AG08395 (cell line): ENCODE data around the gene IMMP2L.
A peak's percentile ranks its signal among the peaks of the same experiment; 100 is the strongest.

Experiments used
- DNase-seq: peaks from one replicate; pipeline ENCODE4 v3.0.0; 2012; ENCODE audit warnings: mixed read lengths, low spot score

IMMP2L gene

GRCh38 chr7:110867771-110868170, 694.5 kb downstream of the IMMP2L start:
- no peak for DNase-seq

GRCh38 chr7:110863258-110863657, 699.0 kb downstream of the IMMP2L start:
- no peak for DNase-seq

GRCh38 chr7:110861163-110861562, 701.1 kb downstream of the IMMP2L start:
- no peak for DNase-seq

GRCh38 chr7:110857106-110857505, 705.2 kb downstream of the IMMP2L start:
- no peak for DNase-seq

DNA sequence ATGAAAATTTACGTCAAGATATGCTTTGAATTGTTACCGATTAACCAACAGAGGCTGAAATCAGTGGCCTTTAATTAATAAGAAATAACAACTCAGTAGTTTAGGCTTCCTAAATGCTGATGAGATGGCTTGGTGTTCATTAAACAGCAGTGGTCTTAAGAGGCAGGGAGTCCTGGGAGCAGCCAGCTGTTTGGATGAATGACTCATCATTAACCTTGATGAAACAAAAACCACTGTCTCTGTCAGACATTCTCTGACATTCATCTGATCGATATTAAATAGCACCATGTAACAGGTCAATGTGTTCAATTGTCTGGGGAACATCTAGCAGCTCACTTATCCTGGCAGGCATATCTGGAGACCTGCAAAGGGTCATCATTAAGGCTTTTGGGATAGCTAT, 705.6 kb downstream of the IMMP2L start:
- no peak for DNase-seq

DNA sequence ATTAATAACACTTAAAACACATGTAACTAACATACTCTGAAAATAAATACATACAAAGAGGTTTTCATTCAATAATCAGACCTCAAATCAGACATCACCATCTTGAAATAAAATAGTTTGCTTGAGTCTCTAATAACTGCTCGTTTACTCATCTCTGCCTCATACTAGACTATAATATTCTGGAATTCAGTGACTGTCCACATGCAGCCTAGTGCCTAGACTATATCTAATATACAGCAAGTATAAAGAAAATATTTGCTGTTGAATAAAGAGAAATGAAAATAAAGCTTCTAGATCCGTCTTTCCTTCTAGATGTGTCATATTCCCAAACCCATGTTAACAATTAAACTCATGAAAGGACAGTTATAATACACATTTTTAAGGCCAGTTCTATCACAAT, 707.6 kb downstream of the IMMP2L start:
- no peak for DNase-seq

DNA sequence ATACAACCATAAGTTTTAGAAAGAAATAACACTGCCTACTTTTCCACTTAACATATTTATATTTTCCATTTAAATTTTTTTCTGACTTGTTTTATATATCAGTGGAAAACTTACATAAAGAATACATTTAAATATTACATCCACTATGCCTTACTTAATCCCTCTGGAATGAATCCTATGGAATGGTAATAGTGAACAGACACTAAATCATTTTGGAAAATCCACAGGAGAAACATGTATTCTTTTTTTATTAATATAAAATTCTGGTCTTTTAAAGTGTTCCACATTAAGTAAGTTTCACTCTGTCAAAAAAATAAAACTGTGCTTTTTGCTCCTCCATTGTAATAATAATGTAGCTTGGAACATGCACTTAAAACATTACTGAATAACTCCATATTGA, 708.1 kb downstream of the IMMP2L start:
- DNase-seq, result no peak

DNA sequence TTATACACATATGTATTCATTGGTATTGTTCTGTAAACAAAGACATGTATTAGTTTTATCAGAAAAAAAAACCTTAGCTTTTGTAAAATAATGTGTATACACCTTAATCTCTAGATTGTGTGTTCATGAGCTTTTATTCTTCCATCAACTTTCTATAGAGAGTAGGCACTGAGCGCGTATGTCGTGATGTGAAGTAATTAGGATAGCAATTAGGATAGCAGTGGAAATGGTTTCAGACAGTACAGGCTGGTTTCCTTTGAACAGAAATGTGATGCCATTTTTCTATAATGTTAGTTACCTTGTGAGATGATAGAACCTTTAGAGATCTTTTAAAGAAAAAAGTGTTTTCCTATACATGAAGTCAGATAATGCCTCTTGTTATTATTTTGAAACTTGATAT, 709.0 kb downstream of the IMMP2L start:
- DNase-seq, result no peak

GRCh38 chr7:110852156-110852940, 709.9 kb downstream of the IMMP2L start:
- DNase-seq, result no peak

- DNase-seq, result no peak
Measured at GRCh38 chr7:110850224-110850623, 712.1 kb downstream of the IMMP2L start.

- no peak for DNase-seq
Measured at GRCh38 chr7:110842796-110843195, 719.5 kb downstream of the IMMP2L start.

- DNase-seq, result no peak
Measured at GRCh38 chr7:110841840-110842545, 720.3 kb downstream of the IMMP2L start.

GRCh38 chr7:110839866-110840265, 722.4 kb downstream of the IMMP2L start:
- no peak for DNase-seq

DNA sequence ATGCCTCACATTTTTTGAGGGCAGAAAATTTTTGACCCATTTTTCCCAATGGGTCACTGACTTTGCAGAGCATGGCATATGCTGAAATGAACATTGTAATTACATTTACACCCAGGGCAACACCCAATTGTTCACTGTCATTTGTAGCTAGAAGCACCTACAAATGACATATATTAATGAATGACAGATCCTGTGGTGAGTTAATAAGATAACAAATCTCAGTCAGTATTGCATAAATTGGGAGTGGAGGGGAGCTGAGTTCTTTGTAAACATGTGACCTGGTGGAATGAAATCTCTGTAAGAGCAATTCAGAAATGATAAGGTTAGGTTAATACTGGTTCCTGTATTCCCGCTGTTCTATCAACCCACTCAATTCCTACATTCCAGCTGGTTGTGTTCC, 726.4 kb downstream of the IMMP2L start:
- DNase-seq, result no peak

DNA sequence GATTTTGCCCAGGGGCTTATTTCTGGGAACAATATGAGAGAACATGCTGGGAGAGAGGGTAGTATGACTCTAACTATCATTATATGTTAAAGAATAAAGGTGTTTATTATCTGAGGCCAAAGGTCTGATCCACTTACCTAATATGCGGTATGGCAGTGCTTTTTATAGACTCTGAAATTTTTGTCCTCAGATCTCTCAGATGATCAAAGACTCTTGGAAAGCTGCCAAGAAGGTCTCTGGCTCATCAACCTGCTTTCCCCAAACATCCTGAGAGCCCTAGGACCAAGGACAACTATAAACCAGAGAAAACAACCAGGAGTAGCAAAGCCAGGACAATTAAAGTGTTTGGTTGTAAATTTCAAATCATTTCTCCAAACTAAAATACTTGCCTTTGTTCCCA, 727.1 kb downstream of the IMMP2L start:
- no peak for DNase-seq

- no peak for DNase-seq
Measured at GRCh38 chr7:110831419-110831818, 730.9 kb downstream of the IMMP2L start.

GRCh38 chr7:110830778-110831177, 731.5 kb downstream of the IMMP2L start:
- DNase-seq, result no peak

DNA sequence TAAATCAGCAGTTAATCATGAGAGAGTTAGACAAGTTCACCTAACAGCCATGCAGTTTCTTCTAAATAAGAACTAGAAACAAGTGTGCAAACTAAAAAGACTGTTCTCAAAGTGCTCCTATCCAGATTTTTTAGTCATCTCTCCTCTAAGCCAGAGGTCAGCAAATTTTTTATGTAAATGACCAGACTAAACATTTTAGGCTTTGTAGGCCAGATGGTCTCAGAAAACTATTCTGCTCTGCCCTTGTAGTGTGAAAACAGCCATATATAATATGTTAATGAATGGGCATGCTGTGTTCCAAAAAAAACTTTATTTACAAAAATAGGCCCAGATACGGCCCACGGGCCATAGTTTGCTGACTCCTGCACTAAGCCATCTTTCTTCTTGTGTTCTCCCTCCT, 734.4 kb downstream of the IMMP2L start:
- no peak for DNase-seq

DNA sequence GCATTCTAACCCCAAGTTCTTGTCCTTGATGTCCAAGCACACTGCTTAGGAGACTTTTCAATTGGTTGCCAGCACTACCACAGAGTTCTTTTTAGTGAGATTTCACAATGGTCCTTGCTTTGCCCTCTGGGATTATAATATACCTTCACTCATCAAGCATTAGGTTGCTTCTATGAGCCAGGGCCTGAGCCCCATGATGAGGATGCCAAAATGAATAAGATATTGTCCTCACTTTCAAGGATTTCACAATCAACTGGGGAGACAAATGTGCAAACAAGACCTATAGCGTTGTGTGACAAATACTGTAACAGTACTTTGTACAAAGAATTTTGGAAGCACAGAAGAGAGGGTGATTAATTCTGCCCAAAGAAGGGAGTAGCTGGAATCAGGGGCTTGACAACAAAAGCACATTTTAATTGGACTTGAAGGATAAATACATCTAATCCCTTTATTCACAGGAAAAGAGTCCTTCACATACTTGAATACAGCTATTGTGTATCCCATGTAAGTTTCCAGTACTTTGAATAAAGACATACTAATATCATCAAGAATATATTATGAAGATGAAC, 734.9 kb downstream of the IMMP2L start:
- no peak for DNase-seq

GRCh38 chr7:110813986-110814385, 748.3 kb downstream of the IMMP2L start:
- no peak for DNase-seq

- no peak for DNase-seq
Measured at GRCh38 chr7:110809832-110810231, 752.5 kb downstream of the IMMP2L start.

- peak; percentile 3 for DNase-seq
Measured at GRCh38 chr7:110808361-110808760, 753.9 kb downstream of the IMMP2L start.

GRCh38 chr7:110804501-110804900, 757.8 kb downstream of the IMMP2L start:
- DNase-seq, result no peak
